ENCODE data around the gene FMNL2. TPM values are rescaled to one million over a fixed set of nuclear protein-coding genes. Genes with fewer than 3 reads are reported as not detected.

FMNL2 gene
- polyA plus RNA-seq, 1 donor from 2014 or later, result 86.5 TPM

GRCh38 chr2:152395103-152395502 lies 60.1 kb downstream of the FMNL2 start:
- no peaks in the 10 kb centered on the region for H3K27me3 ChIP-seq (ENCODE audit: insufficient read depth, low read depth, low read length)
- H2AFZ ChIP-seq (ENCODE audit: low read depth, low read length), result no peak overlapping the region
- no peak overlapping the region for H3K27ac ChIP-seq (ENCODE audit: low read length)
- H3K79me2 ChIP-seq (replicated peaks; ENCODE audit: insufficient read depth, low read length), result peaks cover 39% of the 10 kb centered on the region
- no peaks in the 10 kb centered on the region for H4K20me1 ChIP-seq (ENCODE audit: insufficient read depth)
- H3F3A ChIP-seq (ENCODE audit: insufficient read depth, low read length, poor library complexity, severe bottlenecking), result no peaks in the 10 kb centered on the region
- H3K4me2 ChIP-seq (ENCODE audit: low read length), result no peak overlapping the region
- TF ChIP-seq TAF1 (IDR thresholded peaks at IDR 0.05; ENCODE audit: low read depth) (no peak), EP300 (conservative IDR thresholded peaks at IDR 0.05; ENCODE audit: poor library complexity, severe bottlenecking) (no peak), CTCF (IDR thresholded peaks at IDR 0.05; ENCODE audit: poor library complexity, severe bottlenecking) (no peak), SMC3 (conservative IDR thresholded peaks at IDR 0.05; ENCODE audit: poor library complexity) (no peak), RAD21 (conservative IDR thresholded peaks at IDR 0.05) (no peak), POLR2AphosphoS5 (IDR thresholded peaks at IDR 0.05) (no peak), EZH2 (IDR thresholded peaks at IDR 0.05; ENCODE audit: borderline replicate concordance, insufficient read depth, low read length, poor library complexity, severe bottlenecking) (no peak)
- TF ChIP-seq, protein P1, sequence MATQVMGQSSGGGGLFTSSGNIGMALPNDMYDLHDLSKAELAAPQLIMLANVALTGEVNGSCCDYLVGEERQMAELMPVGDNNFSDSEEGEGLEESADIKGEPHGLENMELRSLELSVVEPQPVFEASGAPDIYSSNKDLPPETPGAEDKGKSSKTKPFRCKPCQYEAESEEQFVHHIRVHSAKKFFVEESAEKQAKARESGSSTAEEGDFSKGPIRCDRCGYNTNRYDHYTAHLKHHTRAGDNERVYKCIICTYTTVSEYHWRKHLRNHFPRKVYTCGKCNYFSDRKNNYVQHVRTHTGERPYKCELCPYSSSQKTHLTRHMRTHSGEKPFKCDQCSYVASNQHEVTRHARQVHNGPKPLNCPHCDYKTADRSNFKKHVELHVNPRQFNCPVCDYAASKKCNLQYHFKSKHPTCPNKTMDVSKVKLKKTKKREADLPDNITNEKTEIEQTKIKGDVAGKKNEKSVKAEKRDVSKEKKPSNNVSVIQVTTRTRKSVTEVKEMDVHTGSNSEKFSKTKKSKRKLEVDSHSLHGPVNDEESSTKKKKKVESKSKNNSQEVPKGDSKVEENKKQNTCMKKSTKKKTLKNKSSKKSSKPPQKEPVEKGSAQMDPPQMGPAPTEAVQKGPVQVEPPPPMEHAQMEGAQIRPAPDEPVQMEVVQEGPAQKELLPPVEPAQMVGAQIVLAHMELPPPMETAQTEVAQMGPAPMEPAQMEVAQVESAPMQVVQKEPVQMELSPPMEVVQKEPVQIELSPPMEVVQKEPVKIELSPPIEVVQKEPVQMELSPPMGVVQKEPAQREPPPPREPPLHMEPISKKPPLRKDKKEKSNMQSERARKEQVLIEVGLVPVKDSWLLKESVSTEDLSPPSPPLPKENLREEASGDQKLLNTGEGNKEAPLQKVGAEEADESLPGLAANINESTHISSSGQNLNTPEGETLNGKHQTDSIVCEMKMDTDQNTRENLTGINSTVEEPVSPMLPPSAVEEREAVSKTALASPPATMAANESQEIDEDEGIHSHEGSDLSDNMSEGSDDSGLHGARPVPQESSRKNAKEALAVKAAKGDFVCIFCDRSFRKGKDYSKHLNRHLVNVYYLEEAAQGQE (IDR thresholded peaks at IDR 0.05; ENCODE audit: borderline replicate concordance), result no peak
- no peak overlapping the region for H3K4me3 ChIP-seq (ENCODE audit: low read length)
- no peaks in the 10 kb centered on the region for H3K9me3 ChIP-seq (ENCODE audit: low read length)
- H3K36me3 ChIP-seq (ENCODE audit: insufficient read depth, low read length), result no peaks in the 10 kb centered on the region
- no peaks in the 10 kb centered on the region for H3K9me2 ChIP-seq (ENCODE audit: insufficient read depth, low read length)
- no peak overlapping the region for H3K9ac ChIP-seq (ENCODE audit: low read length)

DNA sequence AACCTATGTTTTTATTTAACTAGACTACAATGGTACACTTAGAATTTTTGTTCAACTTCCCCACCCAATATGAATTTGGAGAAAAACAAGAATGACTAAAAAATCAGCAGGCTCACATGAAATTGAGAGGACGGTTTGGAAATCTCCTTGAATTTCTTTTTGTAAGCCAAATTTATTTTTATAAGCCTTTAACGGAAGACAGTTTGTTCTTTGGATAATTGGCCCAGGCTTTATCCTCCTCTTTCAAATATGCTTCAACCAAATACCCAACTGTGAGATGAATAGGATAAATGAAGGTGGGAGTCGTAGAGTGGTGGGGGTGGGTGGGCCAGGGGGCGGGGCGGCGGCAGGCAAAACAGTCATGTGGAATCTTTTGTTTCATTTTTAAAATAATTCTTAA lies 60.6 kb downstream of the FMNL2 start:
- H3K27me3 ChIP-seq (ENCODE audit: insufficient read depth, low read depth, low read length), result no peaks in the 10 kb centered on the region
- no peak overlapping the region for H2AFZ ChIP-seq (ENCODE audit: low read depth, low read length)
- no peak overlapping the region for H3K4me3 ChIP-seq (ENCODE audit: low read length)
- H3K4me2 ChIP-seq (ENCODE audit: low read length), result no peak overlapping the region
- no peaks in the 10 kb centered on the region for H3K36me3 ChIP-seq (ENCODE audit: insufficient read depth, low read length)
- no peaks in the 10 kb centered on the region for H3K9me3 ChIP-seq (ENCODE audit: low read length)
- no peak overlapping the region for H3K9ac ChIP-seq (ENCODE audit: low read length)
- H3K79me2 ChIP-seq (replicated peaks; ENCODE audit: insufficient read depth, low read length), result peaks cover 43% of the 10 kb centered on the region
- TF ChIP-seq TAF1 (IDR thresholded peaks at IDR 0.05; ENCODE audit: low read depth), result no peak
- TF ChIP-seq, protein P1 (IDR thresholded peaks at IDR 0.05; ENCODE audit: borderline replicate concordance), result no peak
- TF ChIP-seq CTCF (IDR thresholded peaks at IDR 0.05; ENCODE audit: poor library complexity, severe bottlenecking), result no peak
- no peak for TF ChIP-seq RAD21 (conservative IDR thresholded peaks at IDR 0.05)
- no peak for TF ChIP-seq EP300 (conservative IDR thresholded peaks at IDR 0.05; ENCODE audit: poor library complexity, severe bottlenecking)
- H3K27ac ChIP-seq (ENCODE audit: low read length), result no peak overlapping the region
- no peaks in the 10 kb centered on the region for H3K9me2 ChIP-seq (ENCODE audit: insufficient read depth, low read length)
- H4K20me1 ChIP-seq (ENCODE audit: insufficient read depth), result no peaks in the 10 kb centered on the region
- no peaks in the 10 kb centered on the region for H3F3A ChIP-seq (ENCODE audit: insufficient read depth, low read length, poor library complexity, severe bottlenecking)
